GM10248 (cell line): ENCODE data around the gene IFNA17.
"Not testable (repeated sequence)": the region's sequence is repeated elsewhere in the genome, so short reads cannot be mapped to it uniquely, and the experiment has no call there.

Experiments
- CTCF ChIA-PET: fragments of 300-600 bp; sonication (Branson Sonifier 250); formaldehyde crosslinking; extraction: SDS; loops from one replicate; lab custom pipeline; 2021; ENCODE audit warnings: antibody characterized with exemption; lab: Yijun Ruan, JAX
- POLR2A ChIA-PET: fragments of 350-650 bp; sonication (Branson Sonifier 250); formaldehyde crosslinking; extraction: SDS; loops from one replicate; lab custom pipeline; 2020; ENCODE audit warnings: antibody characterized with exemption; lab: Yijun Ruan, JAX
- DNase-seq: peaks from one replicate; pipeline ENCODE4 v3.0.0; 2012; ENCODE audit errors: extremely low spot score
- CTCF ChIP-seq: IDR thresholded peaks from 2 replicates; pipeline ENCODE4 v1.5.1; 2012; ENCODE audit warnings: mild to moderate bottlenecking, low read depth; ENCODE audit errors: extremely low read depth, missing control alignments, control extremely low read depth

IFNA17 gene

DNA sequence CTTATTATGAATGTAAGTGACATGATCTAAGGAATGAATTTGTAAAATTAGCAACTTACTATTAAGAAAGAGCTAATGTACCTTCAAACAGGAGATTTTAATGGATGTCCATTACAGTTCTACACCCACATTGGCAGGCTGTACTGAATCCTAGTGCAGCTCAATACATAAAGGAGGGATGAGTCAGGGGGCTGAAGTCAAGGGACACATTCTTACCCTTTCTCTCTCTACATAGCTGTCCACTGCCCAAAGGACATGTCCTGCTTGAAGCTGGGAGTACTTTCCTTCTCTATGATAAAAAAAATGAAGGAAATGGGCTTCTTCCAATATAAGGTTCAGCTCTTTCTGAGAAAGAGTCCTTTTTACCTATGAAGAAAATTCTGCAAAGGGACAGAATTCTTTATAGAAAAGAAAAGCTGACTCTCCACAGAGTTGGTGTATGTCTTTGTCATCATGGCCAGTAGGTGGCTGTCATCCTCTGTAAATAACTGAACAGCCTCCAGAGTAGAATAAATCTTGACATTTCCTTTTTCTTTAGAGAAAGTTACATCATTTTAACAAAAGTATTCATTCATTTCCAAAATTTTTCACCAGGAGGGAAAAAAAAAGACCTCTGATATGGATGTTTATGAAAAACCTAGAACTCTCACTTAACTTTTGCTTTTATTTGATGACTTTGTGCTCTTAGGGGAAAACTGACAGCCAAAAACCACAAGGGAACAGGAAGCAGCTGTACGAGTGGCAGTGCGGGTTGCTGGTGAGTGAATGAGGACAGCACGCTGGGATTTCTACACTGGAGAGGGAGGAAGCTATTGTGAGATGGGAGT, 24.9 kb upstream of the IFNA17 start:
- CTCF ChIA-PET, result interaction anchor here (0.7 to 5.3 kb wide), 25 partner anchors 9 to 541 kb away, joined by 3 to 27 read pairs (median 4); partner anchors contain the start of genes IFNA14 and KLHL9
- peak; percentile 39 for DNase-seq
- POLR2A ChIA-PET, result no interaction called here
- peak; percentile 53 for TF ChIP-seq CTCF

- ChIA-PET CTCF (interaction anchor here (0.8 to 5.3 kb wide), 13 partner anchors 11 to 542 kb away, joined by 3 to 27 read pairs (median 4); partner anchors contain the start of gene IFNA14), POLR2A (no interaction called here)
- no peak for TF ChIP-seq CTCF
- DNase-seq, result no peak
Measured at GRCh38 chr9:21251638-21252037, 23.6 kb upstream of the IFNA17 start.

DNA sequence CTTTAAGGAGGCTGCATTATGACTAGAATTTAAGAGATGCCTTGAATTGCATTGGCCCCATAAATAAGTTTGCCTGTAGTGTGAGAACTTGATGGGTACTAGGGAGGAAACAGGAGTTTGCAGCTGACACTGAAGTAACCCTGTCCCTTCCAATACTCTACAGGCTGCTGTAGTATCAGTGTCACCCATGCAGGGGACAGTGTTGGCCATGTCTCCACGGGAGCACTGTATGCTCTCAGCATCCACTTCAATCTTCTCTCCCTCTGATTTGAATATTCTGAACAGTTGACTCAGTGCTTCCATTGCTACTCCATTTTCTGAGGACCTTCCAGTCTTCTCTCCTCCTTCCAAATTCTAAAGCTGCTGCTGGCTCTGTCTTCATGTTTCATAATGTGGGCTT, 23.2 kb upstream of the IFNA17 start:
- POLR2A ChIA-PET, result no interaction called here
- DNase-seq, result no peak
- no peak for TF ChIP-seq CTCF
- CTCF ChIA-PET, result interaction anchor here (1.2 to 5.3 kb wide), 8 partner anchors 12 to 215 kb away, joined by 3 to 27 read pairs (median 4); no protein-coding TSS in a partner anchor

DNA sequence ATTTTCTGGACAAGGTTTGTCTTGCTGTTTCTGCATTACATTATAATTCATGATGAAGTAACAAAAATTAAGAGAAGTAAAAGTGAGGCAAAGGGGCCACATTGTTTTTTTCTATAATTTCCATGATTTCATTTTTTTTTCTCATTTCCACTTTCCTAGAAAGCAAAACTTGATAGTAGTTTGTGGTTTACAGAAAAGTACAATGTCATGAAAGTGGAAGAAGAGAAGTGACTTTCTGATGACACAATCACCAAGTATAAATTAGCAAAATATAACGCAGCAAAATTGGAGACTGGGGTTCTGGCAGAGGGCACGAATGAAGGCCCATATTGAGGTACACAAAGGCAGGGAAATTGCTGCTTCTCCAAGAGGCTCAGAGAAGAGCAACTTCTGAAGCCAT, 16.8 kb upstream of the IFNA17 start:
- no peak for DNase-seq
- ChIA-PET CTCF (no interaction called here), POLR2A (no interaction called here)
- no peak for TF ChIP-seq CTCF

GRCh38 chr9:21239911-21240310, 11.9 kb upstream of the IFNA17 start, which contains the start of gene IFNA14:
TSS of gene IFNA14 (minus strand) at chr9:21240005. CDS start at chr9:21239935, 70 bp downstream.
- no peak for TF ChIP-seq CTCF
- CTCF ChIA-PET, result interaction anchor here (0.7 to 1.5 kb wide), 3 partner anchors 13 to 290 kb away, joined by 3 to 4 read pairs (median 3); no protein-coding TSS in a partner anchor
- POLR2A ChIA-PET, result no interaction called here

GRCh38 chr9:21236360-21236714, 8.3 kb upstream of the IFNA17 start:
- POLR2A ChIA-PET, result not testable (repeated sequence)
- CTCF ChIA-PET, result interaction anchor here (0.6 to 3.6 kb wide), 17 partner anchors 15 to 572 kb away, joined by 3 to 27 read pairs (median 4); no protein-coding TSS in a partner anchor

More at GRCh38 chr9:21239911-21240310, 11.9 kb upstream of the IFNA17 start, which contains the start of gene IFNA14:
- no peak for DNase-seq

More at GRCh38 chr9:21236360-21236714, 8.3 kb upstream of the IFNA17 start:
- not testable (repeated sequence) for DNase-seq
